GM18526 (cell line): ENCODE data around the gene TMEM120A.
A peak's percentile ranks its signal among the peaks of the same experiment; 100 is the strongest.

ENCODE experiments used
- POLR2A ChIP-seq: IDR thresholded peaks from 3 replicates; pipeline ENCODE4 v1.6.1; 2011; ENCODE audit not compliant: insufficient read length; ENCODE audit errors: extremely low read depth

Gene TMEM120A

GRCh38 chr7:75994388-75995051 lies at the start of gene TMEM120A:
Gene TMEM120A, minus strand, starts transcription at chr7:75994595. Its CDS starts 25 bp downstream, at chr7:75994570.
- peak; percentile 55 for TF ChIP-seq POLR2A

- TF ChIP-seq POLR2A, result no peak
These were observed 45.7 kb upstream of the TMEM120A start for GRCh38 chr7:76040126-76040525.

GRCh38 chr7:76037310-76037709 lies 42.9 kb upstream of the TMEM120A start:
- TF ChIP-seq POLR2A, result no peak

GRCh38 chr7:76031964-76032363 lies 37.6 kb upstream of the TMEM120A start:
- no peak for TF ChIP-seq POLR2A

DNA sequence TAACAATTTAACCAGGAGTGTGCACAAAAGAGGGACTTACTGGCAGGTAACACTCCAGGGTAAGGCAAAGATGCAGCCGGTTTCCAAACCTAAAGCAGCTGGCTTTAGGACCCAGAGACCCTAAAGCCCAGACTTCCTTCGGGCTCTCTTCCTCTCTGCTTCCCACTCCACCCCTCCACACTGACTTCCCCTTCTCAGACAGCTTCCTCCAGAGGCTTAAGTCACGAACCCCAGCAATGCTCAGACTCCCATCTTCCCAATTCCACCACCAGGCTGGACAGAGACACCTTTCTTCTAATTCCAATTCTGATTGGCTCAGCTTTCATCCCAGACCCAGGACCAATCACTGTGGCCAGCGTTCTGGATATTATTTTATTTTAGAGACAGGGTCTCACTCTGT lies 28.6 kb upstream of the TMEM120A start:
- TF ChIP-seq POLR2A, result no peak

- TF ChIP-seq POLR2A, result no peak
These were observed 27.8 kb upstream of the TMEM120A start for GRCh38 chr7:76022026-76022780.

DNA sequence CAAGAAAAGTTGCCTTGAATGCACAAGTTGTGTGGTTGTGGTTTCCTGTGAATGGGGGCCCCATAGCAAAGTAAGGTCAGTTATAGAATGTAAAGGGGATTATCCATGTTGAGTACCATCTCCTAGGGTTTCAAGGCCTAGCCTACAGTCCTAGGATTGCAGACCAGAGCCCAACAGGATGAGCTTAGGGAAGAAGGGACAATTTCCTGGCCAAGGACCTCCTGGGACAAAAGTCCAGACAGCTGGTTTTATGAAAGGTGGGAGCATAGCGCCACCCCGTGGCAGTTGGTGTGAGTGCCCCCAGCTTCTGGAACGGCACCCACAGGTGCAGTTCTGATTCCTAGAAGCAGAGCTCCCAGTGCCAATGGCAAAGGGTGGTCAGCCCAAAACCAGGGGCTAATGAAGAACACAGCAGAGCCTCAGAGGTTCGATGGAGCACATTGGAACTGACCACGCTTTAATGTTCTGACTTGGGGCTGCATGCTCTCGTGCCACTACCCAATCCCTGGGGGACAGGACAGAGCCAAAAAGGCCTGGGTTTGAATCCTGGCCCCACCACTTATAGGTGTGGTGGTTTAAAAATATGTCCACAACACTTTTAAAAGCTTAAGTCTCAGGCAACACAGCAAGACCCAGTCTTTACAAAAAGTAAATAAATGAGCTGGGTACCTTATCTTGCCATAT lies 25.8 kb upstream of the TMEM120A start:
- TF ChIP-seq POLR2A, result no peak

DNA sequence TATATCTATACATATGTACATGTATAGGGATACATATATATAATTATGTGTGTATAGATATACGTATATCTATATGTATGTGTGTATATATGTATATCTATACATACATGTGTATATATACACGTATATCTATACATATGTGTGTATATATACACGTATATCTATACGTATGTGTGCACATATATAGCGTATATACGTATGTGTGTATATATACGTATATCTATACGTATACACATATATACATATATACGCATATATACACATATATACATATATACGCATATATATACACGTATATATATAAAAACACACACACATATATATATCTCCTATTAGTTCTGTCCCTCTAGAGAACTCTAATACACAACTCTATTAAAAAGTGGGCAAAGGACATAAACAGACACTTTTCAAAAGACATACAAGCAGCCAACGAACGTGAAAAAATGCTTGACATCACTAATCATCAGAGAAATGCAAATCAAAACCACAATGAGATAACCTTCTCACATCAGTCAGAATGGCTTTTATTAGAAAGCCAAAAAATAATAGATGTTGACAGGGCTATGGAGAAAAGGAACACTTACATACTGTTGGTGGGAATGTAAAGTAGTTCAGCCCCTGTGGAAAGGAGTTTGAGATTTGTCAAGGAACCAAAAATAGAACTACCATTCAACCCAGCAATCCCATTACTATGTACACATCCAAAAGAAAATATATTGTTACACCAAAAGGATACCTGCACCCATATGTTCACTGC lies 22.0 kb upstream of the TMEM120A start:
- TF ChIP-seq POLR2A, result no peak

- TF ChIP-seq POLR2A, result no peak
These were observed 17.1 kb upstream of the TMEM120A start for GRCh38 chr7:76011442-76011861.

- TF ChIP-seq POLR2A, result no peak
These were observed 15.5 kb upstream of the TMEM120A start for GRCh38 chr7:76009672-76010600.

DNA sequence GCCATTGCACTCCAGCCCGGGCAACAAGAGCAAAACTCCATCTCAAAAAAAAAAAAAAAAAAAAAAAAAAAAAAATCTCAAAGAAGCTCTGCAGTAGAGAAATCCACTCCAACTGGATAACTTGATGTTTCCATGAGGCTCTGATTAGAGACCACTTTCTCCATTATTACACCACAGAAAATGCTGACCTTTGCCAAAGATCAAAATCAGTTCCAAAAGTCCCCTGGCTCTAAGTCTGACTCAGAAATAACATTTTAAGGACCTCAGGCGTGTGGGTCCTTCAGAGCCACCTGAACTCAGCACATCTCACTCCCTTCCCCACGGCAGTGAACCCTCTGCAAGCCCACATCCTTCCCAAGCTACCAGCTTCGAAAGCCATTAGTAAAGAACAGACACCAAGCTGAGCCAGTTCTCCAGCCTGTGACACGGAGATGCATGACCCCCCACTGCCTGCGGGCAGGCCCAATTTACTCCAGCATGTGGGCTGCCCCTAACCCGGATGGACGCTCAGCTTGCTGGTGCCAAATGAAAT lies 13.8 kb upstream of the TMEM120A start:
- TF ChIP-seq POLR2A, result no peak

- no peak for TF ChIP-seq POLR2A
These were observed 9.0 kb upstream of the TMEM120A start for GRCh38 chr7:76003351-76003750.

DNA sequence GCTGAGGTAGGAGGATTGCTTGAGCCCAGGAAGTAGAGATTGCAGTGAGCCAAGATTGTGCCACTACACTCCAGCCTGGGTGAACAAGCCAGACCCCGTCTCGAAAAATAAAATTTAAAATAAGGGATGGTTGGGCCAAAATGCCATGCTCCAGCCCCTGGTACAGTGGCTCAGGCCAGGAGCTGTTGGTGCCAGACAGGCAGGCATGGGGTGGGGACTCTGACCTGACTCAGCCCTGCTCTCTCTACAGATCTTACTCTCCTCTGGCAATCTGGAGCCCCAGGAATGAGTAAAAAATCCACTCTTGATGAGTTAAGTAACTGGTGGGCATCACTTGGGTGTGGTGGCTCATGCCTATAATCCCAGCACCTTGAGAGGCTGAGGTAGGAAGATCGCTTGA lies 8.4 kb upstream of the TMEM120A start:
- TF ChIP-seq POLR2A, result no peak

- TF ChIP-seq POLR2A, result no peak
These were observed 7.7 kb upstream of the TMEM120A start for GRCh38 chr7:76002139-76002538.
